SK-N-SH treated with all-trans-retinoic acid at 6 μM for 48 hours (cell line): ENCODE data around the gene LRRC8C.

Experiments used
- ATAC-seq: fragments of 200-7000 bp; cut with Tn5 transposase; 3 replicates; pipeline ENCODE4 v1.9.1; 2020; ENCODE audit warnings: mild to moderate bottlenecking, moderate library complexity
- ARNTL ChIP-seq: fragments of 450-650 bp; formaldehyde crosslinking; IDR thresholded peaks from 2 replicates; pipeline ENCODE4 v1.5.0; 2020; ENCODE audit warnings: low read depth, mild to moderate bottlenecking, moderate library complexity, borderline replicate concordance
- BACH2 ChIP-seq: fragments of 250-450 bp; sonication (Bioruptor Pico); IDR thresholded peaks from 2 replicates; pipeline ENCODE4 v1.9.0; 2021; ENCODE audit warnings: mild to moderate bottlenecking, borderline replicate concordance
- CSDC2 ChIP-seq: fragments of 250-450 bp; sonication (Bioruptor Pico); IDR thresholded peaks from 2 replicates; pipeline ENCODE4 v1.5.0; 2020; ENCODE audit warnings: mild to moderate bottlenecking, moderate library complexity
- ESRRG ChIP-seq: fragments of 250-450 bp; sonication (Bioruptor Pico); IDR thresholded peaks from 2 replicates; pipeline ENCODE4 v1.6.1; 2021; ENCODE audit warnings: mild to moderate bottlenecking
- GLIS3 ChIP-seq: fragments of 250-450 bp; sonication (Bioruptor Pico); IDR thresholded peaks from 2 replicates; pipeline ENCODE4 v1.5.0; 2020; ENCODE audit warnings: mild to moderate bottlenecking, moderate library complexity
- ISL1 ChIP-seq: fragments of 250-450 bp; sonication (Bioruptor Pico); IDR thresholded peaks from 2 replicates; pipeline ENCODE4 v2.1.2; 2022; ENCODE audit warnings: mild to moderate bottlenecking, moderate library complexity
- OSR1 ChIP-seq: fragments of 250-450 bp; sonication (Bioruptor Pico); IDR thresholded peaks from 2 replicates; pipeline ENCODE4 v1.8.0; 2022; ENCODE audit warnings: moderate library complexity, mild to moderate bottlenecking, inconsistent platforms
- PPARA ChIP-seq: fragments of 250-450 bp; sonication (Bioruptor Pico); IDR thresholded peaks from 2 replicates; pipeline ENCODE4 v1.5.0; 2020; ENCODE audit warnings: mild to moderate bottlenecking, borderline replicate concordance
- RARB ChIP-seq: fragments of 250-450 bp; sonication (Bioruptor Pico); IDR thresholded peaks from 2 replicates; pipeline ENCODE4 v1.8.0; 2021; ENCODE audit warnings: mild to moderate bottlenecking, moderate library complexity
- SNAI2 ChIP-seq: fragments of 250-450 bp; sonication (Bioruptor Pico); IDR thresholded peaks from 2 replicates; pipeline ENCODE4 v1.5.0; 2020; ENCODE audit warnings: mild to moderate bottlenecking, moderate library complexity
- TCF4 ChIP-seq: fragments of 250-450 bp; sonication (Bioruptor Pico); IDR thresholded peaks from 2 replicates; pipeline ENCODE4 v1.8.0; 2021; ENCODE audit warnings: mild to moderate bottlenecking, moderate library complexity, borderline replicate concordance
- TOX ChIP-seq: fragments of 250-450 bp; sonication (Bioruptor Pico); IDR thresholded peaks from 2 replicates; pipeline ENCODE4 v1.8.0; 2021; ENCODE audit warnings: mild to moderate bottlenecking, moderate library complexity, borderline replicate concordance
- ZC3H10 ChIP-seq: fragments of 250-450 bp; sonication (Bioruptor Pico); IDR thresholded peaks from 2 replicates; pipeline ENCODE4 v1.5.1; 2021; ENCODE audit warnings: mild to moderate bottlenecking, moderate library complexity
- ZFP3 ChIP-seq: fragments of 250-450 bp; sonication (Bioruptor Pico); IDR thresholded peaks from 2 replicates; pipeline ENCODE4 v1.5.0; 2020; ENCODE audit warnings: mild to moderate bottlenecking, moderate library complexity
- ZFP30 ChIP-seq: fragments of 450-650 bp; formaldehyde crosslinking; IDR thresholded peaks from 2 replicates; pipeline ENCODE4 v1.5.0; 2022; ENCODE audit warnings: mild to moderate bottlenecking, moderate library complexity
- ZNF565 ChIP-seq: fragments of 450-650 bp; formaldehyde crosslinking; conservative IDR thresholded peaks from 2 replicates; pipeline ENCODE4 v1.5.0; 2020; ENCODE audit warnings: low read depth, mild to moderate bottlenecking, moderate library complexity
- ZNF70 ChIP-seq: fragments of 450-650 bp; formaldehyde crosslinking; IDR thresholded peaks from 2 replicates; pipeline ENCODE4 v1.5.0; 2020; ENCODE audit warnings: mild to moderate bottlenecking, moderate library complexity
- ZNF8 ChIP-seq: fragments of 450-650 bp; formaldehyde crosslinking; IDR thresholded peaks from 2 replicates; pipeline ENCODE4 v1.5.0; 2020; ENCODE audit warnings: mild to moderate bottlenecking, moderate library complexity
- TF ChIP-seq, protein P1 (sequence below): fragments of 250-450 bp; sonication (Bioruptor Pico); IDR thresholded peaks from 2 replicates; pipeline ENCODE4 v1.5.1; 2020; ENCODE audit warnings: low read depth, mild to moderate bottlenecking, moderate library complexity
- TF ChIP-seq, protein P2 (sequence below): fragments of 250-450 bp; sonication (Bioruptor Pico); IDR thresholded peaks from 2 replicates; pipeline ENCODE4 v1.8.0; 2020; ENCODE audit warnings: mild to moderate bottlenecking, moderate library complexity, borderline replicate concordance
- TF ChIP-seq, protein P3 (sequence below): fragments of 250-450 bp; sonication (Bioruptor Pico); IDR thresholded peaks from 2 replicates; pipeline ENCODE4 v1.5.0; 2020; ENCODE audit warnings: mild to moderate bottlenecking, moderate library complexity
- TF ChIP-seq, protein P4 (sequence below): fragments of 250-450 bp; sonication (Bioruptor Pico); IDR thresholded peaks from 2 replicates; pipeline ENCODE4 v1.8.0; 2021; ENCODE audit warnings: low read depth, mild to moderate bottlenecking, moderate library complexity, borderline replicate concordance

LRRC8C gene

DNA sequence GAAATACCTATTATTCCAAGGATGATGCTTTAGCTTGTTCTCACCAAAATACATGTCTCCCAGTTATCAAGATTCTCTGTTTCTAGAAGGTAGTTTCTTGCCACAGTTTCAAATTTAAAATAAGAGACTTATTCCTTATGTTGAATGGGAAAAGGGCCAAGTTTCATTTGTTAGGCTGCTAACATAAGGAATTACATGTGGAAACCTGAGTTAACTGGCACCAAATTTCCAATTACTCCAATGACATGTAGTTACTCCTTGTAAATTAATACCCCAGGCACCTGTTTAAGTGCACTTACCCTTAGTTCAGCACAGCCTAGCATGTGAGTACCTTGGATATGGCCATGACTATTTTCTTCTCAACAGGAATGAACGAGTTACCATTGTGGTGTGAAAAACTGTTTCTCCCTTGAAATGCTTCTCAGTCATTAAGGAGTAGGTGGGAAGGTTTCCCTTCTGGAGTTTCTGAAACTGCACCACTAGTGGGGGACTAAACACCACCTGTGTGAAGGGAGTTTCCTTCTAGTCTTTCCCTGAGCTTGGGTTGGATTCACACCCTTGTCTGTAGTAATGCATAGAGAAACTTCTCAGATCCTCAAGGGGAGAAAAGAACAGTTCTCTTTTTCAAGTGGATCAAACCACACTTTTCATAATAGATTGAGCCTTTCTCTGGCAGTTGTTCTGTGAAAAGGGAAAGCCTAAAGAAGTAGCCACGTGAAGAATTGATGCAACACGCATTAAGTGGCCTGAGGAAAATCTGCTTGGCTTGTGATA, 32.3 kb upstream of the LRRC8C start:
- no peak for ATAC-seq
- TF ChIP-seq, protein P1, sequence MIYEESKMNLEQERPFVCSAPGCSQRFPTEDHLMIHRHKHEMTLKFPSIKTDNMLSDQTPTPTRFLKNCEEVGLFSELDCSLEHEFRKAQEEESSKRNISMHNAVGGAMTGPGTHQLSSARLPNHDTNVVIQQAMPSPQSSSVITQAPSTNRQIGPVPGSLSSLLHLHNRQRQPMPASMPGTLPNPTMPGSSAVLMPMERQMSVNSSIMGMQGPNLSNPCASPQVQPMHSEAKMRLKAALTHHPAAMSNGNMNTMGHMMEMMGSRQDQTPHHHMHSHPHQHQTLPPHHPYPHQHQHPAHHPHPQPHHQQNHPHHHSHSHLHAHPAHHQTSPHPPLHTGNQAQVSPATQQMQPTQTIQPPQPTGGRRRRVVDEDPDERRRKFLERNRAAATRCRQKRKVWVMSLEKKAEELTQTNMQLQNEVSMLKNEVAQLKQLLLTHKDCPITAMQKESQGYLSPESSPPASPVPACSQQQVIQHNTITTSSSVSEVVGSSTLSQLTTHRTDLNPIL (CRISPR knock-in tag): no peak
- no peak for TF ChIP-seq RARB (CRISPR knock-in tag)
- TF ChIP-seq ZNF565: no peak
- TF ChIP-seq, protein P2, sequence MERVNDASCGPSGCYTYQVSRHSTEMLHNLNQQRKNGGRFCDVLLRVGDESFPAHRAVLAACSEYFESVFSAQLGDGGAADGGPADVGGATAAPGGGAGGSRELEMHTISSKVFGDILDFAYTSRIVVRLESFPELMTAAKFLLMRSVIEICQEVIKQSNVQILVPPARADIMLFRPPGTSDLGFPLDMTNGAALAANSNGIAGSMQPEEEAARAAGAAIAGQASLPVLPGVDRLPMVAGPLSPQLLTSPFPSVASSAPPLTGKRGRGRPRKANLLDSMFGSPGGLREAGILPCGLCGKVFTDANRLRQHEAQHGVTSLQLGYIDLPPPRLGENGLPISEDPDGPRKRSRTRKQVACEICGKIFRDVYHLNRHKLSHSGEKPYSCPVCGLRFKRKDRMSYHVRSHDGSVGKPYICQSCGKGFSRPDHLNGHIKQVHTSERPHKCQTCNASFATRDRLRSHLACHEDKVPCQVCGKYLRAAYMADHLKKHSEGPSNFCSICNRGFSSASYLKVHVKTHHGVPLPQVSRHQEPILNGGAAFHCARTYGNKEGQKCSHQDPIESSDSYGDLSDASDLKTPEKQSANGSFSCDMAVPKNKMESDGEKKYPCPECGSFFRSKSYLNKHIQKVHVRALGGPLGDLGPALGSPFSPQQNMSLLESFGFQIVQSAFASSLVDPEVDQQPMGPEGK (CRISPR knock-in tag): no peak
- no peak for TF ChIP-seq SNAI2 (CRISPR knock-in tag)
- no peak for TF ChIP-seq ESRRG (CRISPR knock-in tag)
- TF ChIP-seq ARNTL (CRISPR knock-in tag): no peak
- TF ChIP-seq ZC3H10 (CRISPR knock-in tag): no peak
- TF ChIP-seq BACH2 (CRISPR knock-in tag): no peak
- no peak for TF ChIP-seq ZNF70 (CRISPR knock-in tag)
- no peak for TF ChIP-seq OSR1
- TF ChIP-seq ZFP30 (CRISPR knock-in tag): no peak
- no peak for TF ChIP-seq GLIS3 (CRISPR knock-in tag)
- no peak for TF ChIP-seq PPARA (CRISPR knock-in tag)
- TF ChIP-seq ISL1 (CRISPR knock-in tag): no peak
- TF ChIP-seq ZNF8 (CRISPR knock-in tag): no peak
- TF ChIP-seq, protein P3, sequence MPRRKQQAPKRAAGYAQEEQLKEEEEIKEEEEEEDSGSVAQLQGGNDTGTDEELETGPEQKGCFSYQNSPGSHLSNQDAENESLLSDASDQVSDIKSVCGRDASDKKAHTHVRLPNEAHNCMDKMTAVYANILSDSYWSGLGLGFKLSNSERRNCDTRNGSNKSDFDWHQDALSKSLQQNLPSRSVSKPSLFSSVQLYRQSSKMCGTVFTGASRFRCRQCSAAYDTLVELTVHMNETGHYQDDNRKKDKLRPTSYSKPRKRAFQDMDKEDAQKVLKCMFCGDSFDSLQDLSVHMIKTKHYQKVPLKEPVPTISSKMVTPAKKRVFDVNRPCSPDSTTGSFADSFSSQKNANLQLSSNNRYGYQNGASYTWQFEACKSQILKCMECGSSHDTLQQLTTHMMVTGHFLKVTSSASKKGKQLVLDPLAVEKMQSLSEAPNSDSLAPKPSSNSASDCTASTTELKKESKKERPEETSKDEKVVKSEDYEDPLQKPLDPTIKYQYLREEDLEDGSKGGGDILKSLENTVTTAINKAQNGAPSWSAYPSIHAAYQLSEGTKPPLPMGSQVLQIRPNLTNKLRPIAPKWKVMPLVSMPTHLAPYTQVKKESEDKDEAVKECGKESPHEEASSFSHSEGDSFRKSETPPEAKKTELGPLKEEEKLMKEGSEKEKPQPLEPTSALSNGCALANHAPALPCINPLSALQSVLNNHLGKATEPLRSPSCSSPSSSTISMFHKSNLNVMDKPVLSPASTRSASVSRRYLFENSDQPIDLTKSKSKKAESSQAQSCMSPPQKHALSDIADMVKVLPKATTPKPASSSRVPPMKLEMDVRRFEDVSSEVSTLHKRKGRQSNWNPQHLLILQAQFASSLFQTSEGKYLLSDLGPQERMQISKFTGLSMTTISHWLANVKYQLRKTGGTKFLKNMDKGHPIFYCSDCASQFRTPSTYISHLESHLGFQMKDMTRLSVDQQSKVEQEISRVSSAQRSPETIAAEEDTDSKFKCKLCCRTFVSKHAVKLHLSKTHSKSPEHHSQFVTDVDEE (CRISPR knock-in tag): no peak
- TF ChIP-seq ZFP3: no peak
- TF ChIP-seq, all 23 proteins: peak for 0

DNA sequence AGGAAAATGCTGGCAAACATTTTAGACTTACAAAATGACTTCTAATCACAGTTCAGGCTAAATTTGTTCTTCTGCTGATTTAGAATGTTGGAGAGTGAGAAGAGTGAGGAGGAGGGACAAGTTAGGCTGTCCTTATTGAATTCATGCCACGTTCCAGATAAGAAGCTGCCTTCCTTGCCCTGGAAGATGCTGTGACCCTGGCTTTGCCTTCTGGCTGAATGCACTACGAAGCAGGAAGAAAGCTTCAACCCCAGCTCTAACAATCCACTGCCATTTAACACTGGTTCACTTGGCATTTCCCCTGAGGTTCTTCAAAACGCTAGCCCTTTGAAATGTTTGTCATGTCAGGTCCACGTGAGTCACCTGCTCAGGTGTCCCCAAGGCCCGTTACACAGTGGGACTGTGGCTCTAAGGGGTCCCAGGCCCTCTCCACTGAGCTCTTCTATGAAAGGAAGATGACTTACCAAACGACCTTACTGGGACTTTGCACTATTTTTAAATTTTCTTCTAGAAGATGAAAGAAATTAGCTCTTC, 30.0 kb upstream of the LRRC8C start:
- ATAC-seq: no peak
- TF ChIP-seq, protein P4, sequence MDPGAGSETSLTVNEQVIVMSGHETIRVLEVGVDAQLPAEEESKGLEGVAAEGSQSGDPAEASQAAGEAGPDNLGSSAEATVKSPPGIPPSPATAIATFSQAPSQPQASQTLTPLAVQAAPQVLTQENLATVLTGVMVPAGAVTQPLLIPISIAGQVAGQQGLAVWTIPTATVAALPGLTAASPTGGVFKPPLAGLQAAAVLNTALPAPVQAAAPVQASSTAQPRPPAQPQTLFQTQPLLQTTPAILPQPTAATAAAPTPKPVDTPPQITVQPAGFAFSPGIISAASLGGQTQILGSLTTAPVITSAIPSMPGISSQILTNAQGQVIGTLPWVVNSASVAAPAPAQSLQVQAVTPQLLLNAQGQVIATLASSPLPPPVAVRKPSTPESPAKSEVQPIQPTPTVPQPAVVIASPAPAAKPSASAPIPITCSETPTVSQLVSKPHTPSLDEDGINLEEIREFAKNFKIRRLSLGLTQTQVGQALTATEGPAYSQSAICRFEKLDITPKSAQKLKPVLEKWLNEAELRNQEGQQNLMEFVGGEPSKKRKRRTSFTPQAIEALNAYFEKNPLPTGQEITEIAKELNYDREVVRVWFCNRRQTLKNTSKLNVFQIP (CRISPR knock-in tag): no peak
- TF ChIP-seq, protein P1 (CRISPR knock-in tag): no peak
- TF ChIP-seq ZFP3: no peak
- no peak for TF ChIP-seq CSDC2 (CRISPR knock-in tag)
- TF ChIP-seq GLIS3 (CRISPR knock-in tag): no peak
- no peak for TF ChIP-seq SNAI2 (CRISPR knock-in tag)
- no peak for TF ChIP-seq TCF4
- no peak for TF ChIP-seq ZFP30 (CRISPR knock-in tag)
- TF ChIP-seq TOX (CRISPR knock-in tag): no peak
